HG02885 (cell line): ENCODE measurements around the gene ACOXL.

Experiments
- ATAC-seq: cut with Tn5 transposase; IDR thresholded peaks from one replicate; pipeline ENCODE4 v1.9.1; 2021; ENCODE audit warnings: mild to moderate bottlenecking; ENCODE audit not compliant: unreplicated experiment, poor library complexity

ACOXL gene

GRCh38 chr2:111165084-111165483, 432.7 kb downstream of the ACOXL start:
- no peak for ATAC-seq

DNA sequence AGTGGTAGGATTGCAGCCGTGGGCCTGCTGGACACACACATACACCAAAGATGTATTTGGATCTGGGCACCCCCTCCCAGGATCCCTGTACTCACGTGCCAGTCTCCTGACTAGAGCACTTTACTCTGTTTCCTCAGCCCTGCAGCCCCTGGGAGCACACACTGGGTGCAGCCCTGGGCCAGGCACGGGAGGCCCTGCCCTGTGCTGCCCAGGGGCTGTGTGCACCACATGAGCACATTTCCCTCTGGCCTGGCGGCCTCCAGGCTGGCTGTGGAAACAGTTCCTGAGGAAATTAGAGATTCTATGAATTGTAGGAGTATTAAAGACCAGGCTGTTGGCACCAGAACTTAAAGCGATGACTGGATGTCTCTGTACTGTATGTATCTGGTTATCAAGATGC, 433.7 kb downstream of the ACOXL start:
- no peak for ATAC-seq

DNA sequence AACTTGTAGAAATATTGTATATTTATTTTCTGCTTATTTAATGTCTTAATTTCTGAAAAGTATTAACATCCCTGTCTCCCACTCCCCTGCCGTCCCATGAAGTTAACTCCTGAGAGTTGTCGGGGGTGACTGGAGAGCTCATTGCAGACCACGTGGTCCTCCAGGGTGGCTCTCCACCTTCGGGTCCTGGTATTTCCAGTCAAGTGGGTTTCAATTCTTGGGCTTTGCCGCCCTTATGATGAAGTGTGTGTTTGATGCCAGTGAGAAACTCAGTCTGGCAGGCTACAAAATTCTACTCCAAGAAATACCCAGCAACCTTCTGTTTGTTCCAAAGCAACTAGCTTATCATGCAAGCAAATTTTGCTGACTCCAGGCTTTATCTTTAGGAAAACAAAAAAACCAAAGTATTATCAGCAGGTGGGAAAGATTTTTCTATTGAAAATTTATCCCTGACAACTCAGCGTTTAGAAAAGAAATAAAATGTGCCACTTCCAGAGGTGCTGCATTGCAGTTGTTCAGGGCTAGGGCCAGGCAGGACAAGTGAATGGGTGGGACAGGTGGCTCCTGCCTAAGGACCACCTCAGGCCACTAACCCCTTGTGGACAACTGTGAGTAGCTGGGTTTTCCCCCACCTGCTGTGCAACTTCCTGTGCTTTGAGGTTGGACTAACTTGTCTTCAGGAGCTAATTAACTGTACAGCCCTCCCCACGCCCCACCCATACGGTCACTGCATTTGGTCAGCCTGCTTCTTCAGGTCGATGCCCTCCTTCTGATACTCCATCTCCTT, 434.9 kb downstream of the ACOXL start:
- ATAC-seq, result no peak

DNA sequence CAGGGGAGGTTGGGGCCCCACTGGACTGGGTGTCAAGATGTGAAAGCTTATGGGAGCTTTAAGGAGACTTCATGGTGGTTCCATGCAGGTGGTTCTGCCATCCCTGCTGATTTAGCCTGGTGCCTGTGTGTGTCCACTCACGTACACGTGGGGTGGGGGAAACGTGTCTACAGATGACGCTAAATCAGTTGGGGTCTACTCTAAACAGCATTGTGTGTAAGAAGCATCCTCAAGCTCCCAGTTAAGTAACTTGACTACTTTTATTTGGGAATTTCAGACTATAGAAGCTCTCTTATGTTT, 435.4 kb downstream of the ACOXL start:
- ATAC-seq, result no peak
